ENCODE data around the gene NCK2. TPM values are rescaled to one million over a fixed set of nuclear protein-coding genes. Genes with fewer than 3 reads are reported as not detected.

The NCK2 gene
- polyA plus RNA-seq, 3 donors = 2.5 to 18.2 (median 7.6) TPM

GRCh38 chr2:105749583-105750400 lies 5.1 kb downstream of the NCK2 start:
- peaks cover 58% of the 10 kb centered on the region for H3K4me1 Mint-ChIP-seq
- Histone ChIP-seq H3K36me3 (replicated peaks in 1 of 2; ENCODE audit: control insufficient read depth in 1 of 2, insufficient read depth in 2 of 2, low read length in 2 of 2) (peaks cover 0 to 5% of the 10 kb centered on the region in 2 donors), H3K9ac (ENCODE audit: insufficient read depth, low read length, poor library complexity, severe bottlenecking) (no peak overlapping the region), H3K4me3 (replicated peaks in 1 of 3; ENCODE audit: low read depth in 2 of 3, low read length in 3 of 3) (no peak overlapping the region), H4K20me1 (ENCODE audit: insufficient read depth, low read length) (peaks cover 47% of the 10 kb centered on the region), H2AFZ (ENCODE audit: insufficient read depth, low read depth, low read length, poor library complexity, severe bottlenecking) (no peak overlapping the region), H3K4me2 (replicated peaks; ENCODE audit: extremely low read depth, low read length, poor library complexity, severe bottlenecking) (no peak overlapping the region), H3K4me1 (ENCODE audit: control insufficient read depth in 1 of 2, insufficient read depth in 2 of 2, low read length in 2 of 2) (peaks cover 28 to 44% of the 10 kb centered on the region in 2 donors), H3K9me3 (replicated peaks in 1 of 2; ENCODE audit: control insufficient read depth in 1 of 2, insufficient read depth in 1 of 2, low read length in 2 of 2) (no peaks in the 10 kb centered on the region), H3K79me2 (ENCODE audit: insufficient read depth, low read length) (peaks cover 84% of the 10 kb centered on the region), H3K27ac (ENCODE audit: low read depth in 1 of 2, low read length in 2 of 2) (no peak overlapping the region), H3K27me3 (ENCODE audit: control insufficient read depth in 2 of 2, insufficient read depth in 2 of 2, low read length in 2 of 2) (no peaks in the 10 kb centered on the region)
- H3K36me3 Mint-ChIP-seq = peaks cover 22 to 23% of the 10 kb centered on the region in 2 donors
- WGBS (ENCODE audit: insufficient coverage) = 98% methylated on average over 12 of the region's 18 CpGs
- peak in 2 of 3 donors; percentile 27 to 37 for DNase-seq
- TF ChIP-seq CTCF (IDR thresholded peaks at IDR 0.05) = no peak
- intact Hi-C loops (cut with micrococcal nuclease) = no loop called here
- H3K9me3 Mint-ChIP-seq = peaks cover 0 to 4% (median 2%) of the 10 kb centered on the region in 7 donors
- H3K27ac Mint-ChIP-seq = peak overlapping the region in 5 of 7 donors; percentile 32 to 88 (median 62)
- H3K4me3 Mint-ChIP-seq = peak overlapping the region; percentile 37 to 44
- H3K27me3 Mint-ChIP-seq (ENCODE audit: low read depth in 3 of 3) = peaks cover 0 to 3% (median 3%) of the 10 kb centered on the region in 3 donors

- intact Hi-C loops (cut with micrococcal nuclease) = no loop called here
- no peak overlapping the region for H3K4me3 Mint-ChIP-seq
- H3K36me3 ChIP-seq (replicated peaks in 1 of 2; ENCODE audit: control insufficient read depth in 1 of 2, insufficient read depth in 2 of 2, low read length in 2 of 2) = peaks cover 0 to 5% of the 10 kb centered on the region in 2 donors
- peaks cover 22 to 23% of the 10 kb centered on the region in 2 donors for H3K36me3 Mint-ChIP-seq
- H3K4me1 Mint-ChIP-seq = peaks cover 66% of the 10 kb centered on the region
- no peak overlapping the region for H3K4me3 ChIP-seq (replicated peaks in 1 of 3; ENCODE audit: low read depth in 2 of 3, low read length in 3 of 3)
- H3K27me3 Mint-ChIP-seq (ENCODE audit: low read depth in 3 of 3) = peaks cover 0 to 3% (median 2%) of the 10 kb centered on the region in 3 donors
- H3K9ac ChIP-seq (ENCODE audit: insufficient read depth, low read length, poor library complexity, severe bottlenecking) = no peak overlapping the region
- H3K4me2 ChIP-seq (replicated peaks; ENCODE audit: extremely low read depth, low read length, poor library complexity, severe bottlenecking) = no peak overlapping the region
- peaks cover 56% of the 10 kb centered on the region for H4K20me1 ChIP-seq (ENCODE audit: insufficient read depth, low read length)
- H3K4me1 ChIP-seq (ENCODE audit: control insufficient read depth in 1 of 2, insufficient read depth in 2 of 2, low read length in 2 of 2) = peaks cover 37 to 48% of the 10 kb centered on the region in 2 donors
- no peak overlapping the region for H2AFZ ChIP-seq (ENCODE audit: insufficient read depth, low read depth, low read length, poor library complexity, severe bottlenecking)
- H3K27ac Mint-ChIP-seq = peak overlapping the region in 2 of 7 donors; percentile 4 to 16
- H3K79me2 ChIP-seq (ENCODE audit: insufficient read depth, low read length) = peaks cover 86% of the 10 kb centered on the region
- H3K27me3 ChIP-seq (ENCODE audit: control insufficient read depth in 2 of 2, insufficient read depth in 2 of 2, low read length in 2 of 2) = no peaks in the 10 kb centered on the region
- WGBS (ENCODE audit: insufficient coverage) = 86% methylated on average over 4 of the region's 4 CpGs
- no peak for DNase-seq
- peaks cover 0 to 4% (median 2%) of the 10 kb centered on the region in 7 donors for H3K9me3 Mint-ChIP-seq
- no peaks in the 10 kb centered on the region for H3K9me3 ChIP-seq (replicated peaks in 1 of 2; ENCODE audit: control insufficient read depth in 1 of 2, insufficient read depth in 1 of 2, low read length in 2 of 2)
- no peak for TF ChIP-seq CTCF (IDR thresholded peaks at IDR 0.05)
- no peak overlapping the region for H3K27ac ChIP-seq (ENCODE audit: low read depth in 1 of 2, low read length in 2 of 2)
Measured at GRCh38 chr2:105750735-105751134, 6.0 kb downstream of the NCK2 start.

All from CD14-positive monocyte (primary cell).